GM20000 (cell line): ENCODE data around the gene SLC8A1.

ENCODE experiments used
- DNase-seq: peaks from one replicate; pipeline ENCODE4 v3.0.0; 2012; ENCODE audit warnings: low spot score
- CTCF ChIP-seq: IDR thresholded peaks from 2 replicates; pipeline ENCODE4 v1.5.1; 2012; ENCODE audit warnings: mild to moderate bottlenecking, control low read depth; ENCODE audit errors: extremely low read depth, missing control alignments

The SLC8A1 gene

GRCh38 chr2:40179801-40180200 lies 272.1 kb downstream of the SLC8A1 start:
- no peak for TF ChIP-seq CTCF

GRCh38 chr2:40178971-40179370 lies 272.9 kb downstream of the SLC8A1 start:
- no peak for DNase-seq
- TF ChIP-seq CTCF, result no peak

More at GRCh38 chr2:40179801-40180200, 272.1 kb downstream of the SLC8A1 start:
- no peak for DNase-seq

- no peak for DNase-seq
- TF ChIP-seq CTCF, result no peak
Observed at GRCh38 chr2:40178171-40178778, 273.6 kb downstream of the SLC8A1 start.

- no peak for TF ChIP-seq CTCF
- no peak for DNase-seq
Observed at GRCh38 chr2:40177366-40177765, 274.5 kb downstream of the SLC8A1 start.

- no peak for DNase-seq
Observed at GRCh38 chr2:40173276-40173675, 278.6 kb downstream of the SLC8A1 start.

GRCh38 chr2:40169856-40170255 lies 282.0 kb downstream of the SLC8A1 start:
- DNase-seq, result no peak
- TF ChIP-seq CTCF, result no peak

More at GRCh38 chr2:40173276-40173675, 278.6 kb downstream of the SLC8A1 start:
- no peak for TF ChIP-seq CTCF

GRCh38 chr2:40169430-40169829 lies 282.5 kb downstream of the SLC8A1 start:
- no peak for TF ChIP-seq CTCF
- no peak for DNase-seq
